ENCODE measurements around the gene ST8SIA5.

- TF ChIP-seq CTCF (IDR thresholded peaks at IDR 0.05): no peak
- TF ChIP-seq FOXJ3 (CRISPR knock-in tag; IDR thresholded peaks at IDR 0.05; ENCODE audit: borderline replicate concordance): no peak
- no peak for TF ChIP-seq NR3C1 (CRISPR knock-in tag; conservative IDR thresholded peaks at IDR 0.05; ENCODE audit: low read depth)
- TF ChIP-seq ZBTB21 (CRISPR knock-in tag; IDR thresholded peaks at IDR 0.05; ENCODE audit: borderline replicate concordance): no peak
- TF ChIP-seq NFYB (CRISPR knock-in tag; conservative IDR thresholded peaks at IDR 0.05; ENCODE audit: low read depth): no peak
- TF ChIP-seq CBFB (CRISPR knock-in tag; IDR thresholded peaks at IDR 0.05; ENCODE audit: low read depth): no peak
- no peak for TF ChIP-seq PREB (CRISPR knock-in tag; IDR thresholded peaks at IDR 0.05; ENCODE audit: borderline replicate concordance)
- TF ChIP-seq ATF3 (CRISPR knock-in tag; conservative IDR thresholded peaks at IDR 0.05): no peak
- no peak for TF ChIP-seq TEAD4 (CRISPR knock-in tag; IDR thresholded peaks at IDR 0.05)
- TF ChIP-seq AFF4 (CRISPR knock-in tag; IDR thresholded peaks at IDR 0.05; ENCODE audit: borderline replicate concordance): no peak
- no peak for TF ChIP-seq ETV6 (CRISPR knock-in tag; IDR thresholded peaks at IDR 0.05)
- TF ChIP-seq NR1H2 (CRISPR knock-in tag; IDR thresholded peaks at IDR 0.05): no peak
- no peak for TF ChIP-seq SMAD4 (CRISPR knock-in tag; IDR thresholded peaks at IDR 0.05)
Observed at GRCh38 chr18:46663539-46663938, 93.3 kb downstream of the ST8SIA5 start.
